VCaP (cell line): Measurements from ENCODE around the gene KCNA1.
"Not testable (repeated sequence)": the region's sequence is repeated elsewhere in the genome, so short reads cannot be mapped to it uniquely, and the experiment has no call there.

ENCODE experiments used
- H3K27ac ChIP-seq: fragments of 450-650 bp; 2 replicates; pipeline ENCODE4 v1.5.1; 2017
- CTCF ChIP-seq: fragments of 450-650 bp; conservative IDR thresholded peaks from 2 replicates; pipeline ENCODE4 v1.5.1; 2017; ENCODE audit warnings: mild to moderate bottlenecking, moderate library complexity

Gene KCNA1

GRCh38 chr12:4870423-4870822 is 39.3 kb upstream of the KCNA1 start:
- no peak for TF ChIP-seq CTCF
- no peak overlapping the region for H3K27ac ChIP-seq

- H3K27ac ChIP-seq: no peak overlapping the region
- no peak for TF ChIP-seq CTCF
These were observed 38.2 kb upstream of the KCNA1 start for GRCh38 chr12:4871514-4871913.

- no peak overlapping the region for H3K27ac ChIP-seq
- no peak for TF ChIP-seq CTCF
These were observed 35.8 kb upstream of the KCNA1 start for GRCh38 chr12:4873947-4874346.

- no peak overlapping the region for H3K27ac ChIP-seq
- no peak for TF ChIP-seq CTCF
These were observed 35.0 kb upstream of the KCNA1 start for GRCh38 chr12:4874671-4875070.

- not testable (repeated sequence) for H3K27ac ChIP-seq
These were observed 30.2 kb upstream of the KCNA1 start for GRCh38 chr12:4879481-4879880.

- H3K27ac ChIP-seq: no peak overlapping the region
- no peak for TF ChIP-seq CTCF
These were observed 28.2 kb upstream of the KCNA1 start for GRCh38 chr12:4881266-4882064.

GRCh38 chr12:4891866-4892265 is 17.8 kb upstream of the KCNA1 start:
- no peak overlapping the region for H3K27ac ChIP-seq
- TF ChIP-seq CTCF: no peak

- TF ChIP-seq CTCF: no peak
- no peak overlapping the region for H3K27ac ChIP-seq
These were observed 17.3 kb upstream of the KCNA1 start for GRCh38 chr12:4892418-4892817.
